Measurements from ENCODE around the gene IL2RA. TPM values are rescaled to one million over a fixed set of nuclear protein-coding genes. Genes with fewer than 3 reads are reported as not detected.

IL2RA gene
- total RNA-seq, 1 experiment from 2014 or later, result not detected

GRCh38 chr10:5992398-5992797, 69.8 kb downstream of the IL2RA start:
- Histone ChIP-seq H3K23me2 (ENCODE audit: insufficient read length, low read depth, low read length, poor library complexity, severe bottlenecking) (no peaks in the 10 kb centered on the region), H3K23ac (ENCODE audit: insufficient read length, low read depth, low read length) (no peak overlapping the region), H3K9ac (ENCODE audit: extremely low read depth, insufficient read length, low read length) (no peak overlapping the region), H3K79me1 (ENCODE audit: insufficient read depth, low read depth, low read length, poor library complexity, severe bottlenecking) (no peaks in the 10 kb centered on the region), H3K4ac (ENCODE audit: low read depth, low read length) (no peak overlapping the region), H2AK5ac (ENCODE audit: insufficient read length, low read length) (no peak overlapping the region), H4K8ac (replicated peaks; ENCODE audit: insufficient read length, low read depth, low read length) (no peak overlapping the region), H2BK12ac (ENCODE audit: insufficient read length, low read depth, low read length) (no peak overlapping the region), H3K4me1 (ENCODE audit: insufficient read depth, low read length) (peaks cover 3% of the 10 kb centered on the region; the same call in 1 of the 2 replicates), H2BK5ac (ENCODE audit: insufficient read length, low read length) (no peak overlapping the region), H2BK120ac (ENCODE audit: low read depth, low read length, poor library complexity, severe bottlenecking) (no peak overlapping the region), H3K9me3 (ENCODE audit: control insufficient read depth, low read depth, low read length) (no peaks in the 10 kb centered on the region), H4K91ac (ENCODE audit: insufficient read length, low read depth, low read length) (no peak overlapping the region), H4K5ac (ENCODE audit: insufficient read length, low read depth, low read length) (no peak overlapping the region), H3K79me2 (ENCODE audit: insufficient read depth, low read length) (no peaks in the 10 kb centered on the region), H2BK15ac (ENCODE audit: low read depth, low read length) (no peak overlapping the region), H3K27me3 (ENCODE audit: insufficient read depth, low read length) (no peaks in the 10 kb centered on the region), H3K18ac (ENCODE audit: insufficient read length, low read depth, low read length) (no peak overlapping the region), H3K14ac (ENCODE audit: insufficient read depth, low read length) (no peak overlapping the region), H2AFZ (ENCODE audit: low read length) (no peak overlapping the region), H4K20me1 (ENCODE audit: control insufficient read depth, insufficient read depth, insufficient read length) (no peaks in the 10 kb centered on the region), H3K4me2 (ENCODE audit: insufficient read depth, insufficient read length, low read length) (no peak overlapping the region), H3K56ac (ENCODE audit: insufficient read length, low read depth, low read length) (no peak overlapping the region), H3K27ac (ENCODE audit: insufficient read length, low read depth, low read length) (no peak overlapping the region), H2BK20ac (ENCODE audit: low read depth, low read length, poor library complexity, severe bottlenecking) (no peak overlapping the region), H3T11ph (ENCODE audit: low read length) (no peak overlapping the region)
- H3K9me3 Mint-ChIP-seq, result peaks cover 24 to 35% of the 10 kb centered on the region in 2 experiments
- no CpG with 5 or more reads among the region's 1 CpG for WGBS (ENCODE audit: extremely low coverage, insufficient read length, low lambda C conversion rate)
- H3K4me1 Mint-ChIP-seq, result peaks cover 11 to 15% of the 10 kb centered on the region in 2 experiments
- no peak overlapping the region for H3K4me3 Mint-ChIP-seq
- no peak overlapping the region for H3K27ac Mint-ChIP-seq
- peaks cover 0 to 24% (median 5%) of the 10 kb centered on the region in 3 experiments; a peak in 4 of 7 replicates for H3K36me3 Mint-ChIP-seq (ENCODE audit: insufficient read depth in 1 of 3, low read depth in 3 of 3)
- DNase-seq, result no peak
- H3K27me3 Mint-ChIP-seq (ENCODE audit: low read depth), result no peaks in the 10 kb centered on the region; the same call in 1 of the 2 replicates
- TF ChIP-seq CTCF (conservative IDR thresholded peaks at IDR 0.05), result no peak

All from H9 (cell line).